ENCODE results near the gene SMTNL1.

SMTNL1 gene

GRCh38 chr11:57560146-57560545 lies 22.8 kb downstream of the SMTNL1 start:
- H3K4me3 ChIP-seq (ENCODE audit: low read depth, low read length): no peak overlapping the region
- no peak for TF ChIP-seq CTCF (IDR thresholded peaks at IDR 0.05; ENCODE audit: low read depth, low read length)

- no peak overlapping the region for H3K4me3 ChIP-seq (ENCODE audit: low read depth, low read length)
- TF ChIP-seq CTCF (IDR thresholded peaks at IDR 0.05; ENCODE audit: low read depth, low read length): no peak
Observed at GRCh38 chr11:57562596-57562995, 25.2 kb downstream of the SMTNL1 start.

GRCh38 chr11:57566005-57566904 lies 28.9 kb downstream of the SMTNL1 start:
- no peak for TF ChIP-seq CTCF (IDR thresholded peaks at IDR 0.05; ENCODE audit: low read depth, low read length)

GRCh38 chr11:57566905-57567514 lies 29.6 kb downstream of the SMTNL1 start:
- TF ChIP-seq CTCF (IDR thresholded peaks at IDR 0.05; ENCODE audit: low read depth, low read length): no peak
- H3K4me3 ChIP-seq (ENCODE audit: low read depth, low read length): peak overlapping the region; percentile 80

More at GRCh38 chr11:57566005-57566904, 28.9 kb downstream of the SMTNL1 start:
- H3K4me3 ChIP-seq (ENCODE audit: low read depth, low read length): peak overlapping the region; percentile 80

- H3K4me3 ChIP-seq (ENCODE audit: low read depth, low read length): peak within 1 kb of the TSS; percentile 80
Observed at GRCh38 chr11:57567515-57568329, 30.3 kb downstream of the SMTNL1 start, which contains the start of gene UBE2L6. TSS of gene UBE2L6 (minus strand) at chr11:57567672. CDS start at chr11:57567611, 61 bp downstream.

GRCh38 chr11:57568330-57568766 lies 31.0 kb downstream of the SMTNL1 start:
- peak; percentile 93 for TF ChIP-seq CTCF (IDR thresholded peaks at IDR 0.05; ENCODE audit: low read depth, low read length)
- H3K4me3 ChIP-seq (ENCODE audit: low read depth, low read length): peak overlapping the region; percentile 80

More at GRCh38 chr11:57567515-57568329, 30.3 kb downstream of the SMTNL1 start, which contains the start of gene UBE2L6:
- no peak for TF ChIP-seq CTCF (IDR thresholded peaks at IDR 0.05; ENCODE audit: low read depth, low read length)

Measured in WI38 (cell line).